Ovary (tissue), 9 donors: ENCODE data around the gene CTBP2. TPM values are rescaled to one million over a fixed set of nuclear protein-coding genes. Genes with fewer than 3 reads are reported as not detected.

ENCODE experiments used
- DNase-seq, 5 donors: peaks; one replicate each; pipeline ENCODE4 v3.0.0-alpha.2; 2019 to 2020
- H3K27ac ChIP-seq, 2 donors: fragments of 200-600 bp; one replicate each; pipeline versions ENCODE4 v1.5.1 to v1.8.0; 2019 to 2022
- H3K27me3 ChIP-seq: fragments of 200-600 bp; one replicate; pipeline ENCODE4 v1.8.0; 2022
- H3K36me3 ChIP-seq: fragments of 200-600 bp; sonication (generic); one replicate; pipeline ENCODE4 v1.5.1; 2019
- H3K4me1 ChIP-seq: one replicate; pipeline ENCODE4 v1.8.1; 2013; ENCODE audit warnings: mild to moderate bottlenecking, moderate library complexity; ENCODE audit not compliant: insufficient read depth
- H3K4me3 ChIP-seq: fragments of 200-600 bp; sonication (generic); one replicate; pipeline ENCODE4 v1.5.1; 2017
- H3K9me3 ChIP-seq, 2 donors: fragments of 200-600 bp in 1 of 2; sonication (generic) in 1 of 2; one replicate each; pipeline versions ENCODE4 v1.5.1 to v1.8.1; 2013 to 2019; ENCODE audit warnings: mild to moderate bottlenecking in 1 of 2, moderate library complexity in 1 of 2
- CTCF ChIP-seq, 3 donors: fragments of 450-650 bp in 2 of 3; fragments of 200-600 bp in 1 of 3; IDR thresholded peaks; one replicate each; pipeline versions ENCODE4 v1.5.1 to v1.8.0; 2016 to 2022; ENCODE audit warnings: antibody characterized with exemption in 3 of 3, mild to moderate bottlenecking in 1 of 3
- EP300 ChIP-seq: sonication (generic); formaldehyde crosslinking; IDR thresholded peaks from one replicate; pipeline ENCODE4 v1.6.1; 2017; ENCODE audit warnings: antibody characterized with exemption
- POLR2A ChIP-seq: fragments of 450-650 bp; IDR thresholded peaks from one replicate; pipeline ENCODE4 v1.6.1; 2017; ENCODE audit warnings: antibody characterized with exemption, mild to moderate bottlenecking, moderate library complexity
- WGBS, 3 donors: extraction: QIAGEN DNeasy Blood & Tissue Kit in 1 of 3; methylation state at CpG; one replicate each; pipeline versions ENCODE4 v1.1.5 to v1.1.7; 2013 to 2017; 5-methylcytosine and 5-hydroxymethylcytosine counted together
- intact Hi-C, 4 donors: fragments of 100-400 bp; cut with DNase I; formaldehyde crosslinking; loops; one replicate each; pipeline versions ENCODE4 v1.11.0 to v1.15.1; 2022 to 2023
- polyA plus RNA-seq, 2 donors: library from polyadenylated mRNA; stranded (reverse); fragments of 200-250 nt in 1 of 2; fragments of 350-450 nt in 1 of 2; fragmentation: Illumina TruSeq in 1 of 2; extraction: RNeasy Lipid Tissue Mini Kit (QIAGEN cat#74804) in 1 of 2; gene quantifications; one replicate each; pipeline ENCODE4 v1.2.3, GENCODE V29; 2013 to 2014
- total RNA-seq, 7 donors: library from RNA; depleted of rRNA in 2 of 7; stranded (reverse); fragments of >200 nt in 2 of 7; fragmentation: NEBNext Ultra II Directional in 3 of 7; extraction: Animal tissue kit (Norgen Biotek cat#: 25700) in 3 of 7; gene quantifications; one replicate each; pipeline versions ENCODE4 v1.1.0 to v1.2.4, GENCODE V29; 2016 to 2023
- donor health status: DM: no; HTN: no; CAD: no; lungs with moderate emphysema.
- donor health status: DM: no; HTN: no; CAD: no.
- donor health status: Bipolar disorder and iron deficiency.
- donor health status: DM: yes; HTN: yes; CAD: no.
- donor health status: DM: no; HTN: no; CAD: no.
- donor health status: DM: yes; HTN: yes; CAD: no.

CTBP2 gene
- total and polyA plus RNA-seq, 9 donors, result 25.3 to 107 (median 69.5) TPM

GRCh38 chr10:125035136-125035535, 125.2 kb downstream of the CTBP2 start:
- H3K4me3 ChIP-seq, result no peak overlapping the region
- H3K36me3 ChIP-seq, result no peaks in the 10 kb centered on the region
- TF ChIP-seq CTCF (IDR thresholded peaks at IDR 0.05) (no peak), EP300 (no peak), POLR2A (no peak)
- DNase-seq, result no peak
- H3K9me3 ChIP-seq, result no peaks in the 10 kb centered on the region
- no peak overlapping the region for H3K27ac ChIP-seq
- no peaks in the 10 kb centered on the region for H3K27me3 ChIP-seq
- intact Hi-C loops, result no loop called here
- WGBS, 3 donors, result 17 to 29% (median 23%) methylated on average over 11 of the region's 11 CpGs
- H3K4me1 ChIP-seq, result peaks cover 19% of the 10 kb centered on the region

- Histone ChIP-seq H3K27me3 (no peaks in the 10 kb centered on the region), H3K27ac (no peak overlapping the region), H3K4me3 (no peak overlapping the region), H3K36me3 (no peaks in the 10 kb centered on the region), H3K9me3 (no peaks in the 10 kb centered on the region), H3K4me1 (peaks cover 15% of the 10 kb centered on the region)
- peak in 1 of 5 donors; percentile 32 for DNase-seq
- intact Hi-C loops, result no loop called here
- TF ChIP-seq EP300 (no peak), POLR2A (no peak), CTCF (IDR thresholded peaks at IDR 0.05) (no peak)
- 44 to 47% (median 45%) methylated on average over 3 of the region's 3 CpGs for WGBS, 3 donors
Observed at GRCh38 chr10:125034675-125035074, 125.7 kb downstream of the CTBP2 start.

- DNase-seq, result peak in 1 of 5 donors; percentile 27
- TF ChIP-seq CTCF (IDR thresholded peaks at IDR 0.05) (no peak), EP300 (no peak), POLR2A (no peak)
- Histone ChIP-seq H3K27me3 (no peaks in the 10 kb centered on the region), H3K36me3 (no peaks in the 10 kb centered on the region), H3K4me1 (peaks cover 9% of the 10 kb centered on the region), H3K4me3 (no peak overlapping the region), H3K9me3 (no peaks in the 10 kb centered on the region), H3K27ac (no peak overlapping the region)
- WGBS, 3 donors, result 85 to 93% (median 88%) methylated on average over 27 of the region's 27 CpGs
- intact Hi-C loops, result no loop called here
Observed at GRCh38 chr10:125033146-125033924, 127.0 kb downstream of the CTBP2 start.

- no peaks in the 10 kb centered on the region for H3K36me3 ChIP-seq
- H3K4me3 ChIP-seq, result no peak overlapping the region
- no peaks in the 10 kb centered on the region for H3K27me3 ChIP-seq
- H3K9me3 ChIP-seq, result no peaks in the 10 kb centered on the region
- peaks cover 9% of the 10 kb centered on the region for H3K4me1 ChIP-seq
- TF ChIP-seq EP300, result no peak
- no peak for TF ChIP-seq CTCF (IDR thresholded peaks at IDR 0.05)
- no peak for TF ChIP-seq POLR2A
- intact Hi-C loops, result no loop called here
- 89 to 91% (median 91%) methylated on average over 15 of the region's 15 CpGs for WGBS, 3 donors
- DNase-seq, result peak in 1 of 5 donors; percentile 19
- no peak overlapping the region for H3K27ac ChIP-seq
Observed at GRCh38 chr10:125032474-125033020, 127.8 kb downstream of the CTBP2 start.
